ENCODE data around the gene WASHC2A.
"Not testable (repeated sequence)": the region's sequence is repeated elsewhere in the genome, so short reads cannot be mapped to it uniquely, and the experiment has no call there.

The WASHC2A gene

DNA sequence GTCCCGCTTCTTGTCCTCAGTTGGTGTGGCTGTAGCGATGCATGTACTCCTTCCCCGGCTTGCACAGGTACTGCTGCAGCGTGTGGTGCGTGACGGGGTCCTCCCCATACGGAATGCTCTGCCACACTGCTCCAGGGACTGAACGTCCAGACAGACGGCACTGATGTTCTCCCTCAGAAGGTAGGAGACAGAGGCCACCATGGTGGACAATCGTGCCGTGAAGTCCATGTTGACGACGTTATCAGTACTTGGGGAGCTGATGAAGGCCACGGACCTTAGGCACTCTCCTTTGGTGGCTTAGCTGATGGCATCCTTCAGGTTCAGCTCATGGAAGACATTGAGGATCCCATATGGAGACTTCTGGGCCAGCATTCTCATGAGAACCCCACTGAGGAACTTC, 42.1 kb upstream of the WASHC2A start:
- Histone ChIP-seq H3K27me3 (ENCODE audit: low read length) (no peaks in the 10 kb centered on the region), H3K9me3 (ENCODE audit: insufficient read depth, low read length) (no peaks in the 10 kb centered on the region), H3K27ac (ENCODE audit: low read depth, low read length) (no peak overlapping the region), H3K9ac (ENCODE audit: low read length) (no peak overlapping the region), H3K9me2 (replicated peaks; ENCODE audit: insufficient read depth, low read length) (no peaks in the 10 kb centered on the region), H4K20me1 (ENCODE audit: low read depth, low read length) (no peaks in the 10 kb centered on the region), H3K4me2 (ENCODE audit: low read depth, low read length, poor library complexity, severe bottlenecking) (no peak overlapping the region), H3K4me3 (ENCODE audit: insufficient read depth, low read length, poor library complexity, severe bottlenecking) (no peak overlapping the region), H3K79me2 (ENCODE audit: insufficient read depth, low read length) (no peaks in the 10 kb centered on the region), H3F3A (ENCODE audit: insufficient read depth) (no peaks in the 10 kb centered on the region), H3K36me3 (ENCODE audit: low read length) (no peaks in the 10 kb centered on the region), H2AFZ (ENCODE audit: low read depth, low read length, severe bottlenecking) (no peak overlapping the region)
- TF ChIP-seq, protein P1, sequence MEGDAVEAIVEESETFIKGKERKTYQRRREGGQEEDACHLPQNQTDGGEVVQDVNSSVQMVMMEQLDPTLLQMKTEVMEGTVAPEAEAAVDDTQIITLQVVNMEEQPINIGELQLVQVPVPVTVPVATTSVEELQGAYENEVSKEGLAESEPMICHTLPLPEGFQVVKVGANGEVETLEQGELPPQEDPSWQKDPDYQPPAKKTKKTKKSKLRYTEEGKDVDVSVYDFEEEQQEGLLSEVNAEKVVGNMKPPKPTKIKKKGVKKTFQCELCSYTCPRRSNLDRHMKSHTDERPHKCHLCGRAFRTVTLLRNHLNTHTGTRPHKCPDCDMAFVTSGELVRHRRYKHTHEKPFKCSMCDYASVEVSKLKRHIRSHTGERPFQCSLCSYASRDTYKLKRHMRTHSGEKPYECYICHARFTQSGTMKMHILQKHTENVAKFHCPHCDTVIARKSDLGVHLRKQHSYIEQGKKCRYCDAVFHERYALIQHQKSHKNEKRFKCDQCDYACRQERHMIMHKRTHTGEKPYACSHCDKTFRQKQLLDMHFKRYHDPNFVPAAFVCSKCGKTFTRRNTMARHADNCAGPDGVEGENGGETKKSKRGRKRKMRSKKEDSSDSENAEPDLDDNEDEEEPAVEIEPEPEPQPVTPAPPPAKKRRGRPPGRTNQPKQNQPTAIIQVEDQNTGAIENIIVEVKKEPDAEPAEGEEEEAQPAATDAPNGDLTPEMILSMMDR (IDR thresholded peaks at IDR 0.05; ENCODE audit: insufficient read depth, low read length, poor library complexity, severe bottlenecking), result no peak
- TF ChIP-seq EZH2phosphoT487 (conservative IDR thresholded peaks at IDR 0.05; ENCODE audit: low read length), result no peak

DNA sequence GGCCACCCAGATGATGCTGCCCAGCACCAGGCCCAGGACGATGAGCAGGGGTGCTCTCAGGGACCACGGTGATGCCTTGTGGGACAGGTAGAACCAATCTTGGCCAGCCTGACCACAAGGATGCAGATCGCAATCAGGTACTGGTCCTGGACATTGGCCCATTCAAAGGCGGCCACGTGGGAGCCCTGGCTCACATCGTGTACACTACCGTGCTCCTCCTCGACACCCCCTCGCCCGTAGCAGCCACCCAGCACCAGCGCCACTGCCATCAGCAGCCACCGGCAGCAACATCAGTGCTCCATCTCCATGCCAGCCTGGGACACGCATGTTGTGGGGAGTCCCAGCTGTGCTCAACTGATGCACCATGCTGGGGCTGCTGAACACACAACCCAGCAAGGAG, 40.6 kb upstream of the WASHC2A start:
- Histone ChIP-seq H3F3A (ENCODE audit: insufficient read depth) (no peaks in the 10 kb centered on the region), H3K36me3 (ENCODE audit: low read length) (no peaks in the 10 kb centered on the region), H3K9ac (ENCODE audit: low read length) (no peak overlapping the region), H3K4me2 (ENCODE audit: low read depth, low read length, poor library complexity, severe bottlenecking) (no peak overlapping the region), H2AFZ (ENCODE audit: low read depth, low read length, severe bottlenecking) (no peak overlapping the region), H3K27me3 (ENCODE audit: low read length) (no peaks in the 10 kb centered on the region), H3K9me3 (ENCODE audit: insufficient read depth, low read length) (no peaks in the 10 kb centered on the region), H3K27ac (ENCODE audit: low read depth, low read length) (no peak overlapping the region), H3K9me2 (replicated peaks; ENCODE audit: insufficient read depth, low read length) (no peaks in the 10 kb centered on the region), H3K79me2 (ENCODE audit: insufficient read depth, low read length) (no peaks in the 10 kb centered on the region), H4K20me1 (ENCODE audit: low read depth, low read length) (no peaks in the 10 kb centered on the region), H3K4me3 (ENCODE audit: insufficient read depth, low read length, poor library complexity, severe bottlenecking) (no peak overlapping the region)
- no peak for TF ChIP-seq EZH2phosphoT487 (conservative IDR thresholded peaks at IDR 0.05; ENCODE audit: low read length)
- TF ChIP-seq, protein P1 (IDR thresholded peaks at IDR 0.05; ENCODE audit: insufficient read depth, low read length, poor library complexity, severe bottlenecking), result no peak

DNA sequence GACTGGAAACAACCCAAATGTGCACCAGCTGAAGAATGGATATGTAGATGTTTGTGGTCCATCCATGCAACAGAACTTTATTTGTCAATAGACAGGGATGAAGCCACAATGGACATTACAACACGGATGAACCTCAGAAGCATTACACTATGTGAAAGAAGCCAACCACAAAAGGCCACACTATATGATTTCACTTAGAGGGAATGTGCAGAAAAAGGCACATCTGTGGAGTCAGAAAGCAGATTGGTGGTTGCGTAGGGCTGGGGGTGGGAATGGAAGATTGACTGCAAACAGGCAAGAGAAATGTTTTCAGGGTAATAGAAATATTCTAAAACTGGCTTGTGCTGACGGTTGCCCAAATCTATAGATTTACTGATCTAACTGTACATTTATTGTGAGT, 34.3 kb upstream of the WASHC2A start:
- no peaks in the 10 kb centered on the region for H3K36me3 ChIP-seq (ENCODE audit: low read length)
- no peak overlapping the region for H3K4me3 ChIP-seq (ENCODE audit: insufficient read depth, low read length, poor library complexity, severe bottlenecking)
- no peak for TF ChIP-seq EZH2phosphoT487 (conservative IDR thresholded peaks at IDR 0.05; ENCODE audit: low read length)
- TF ChIP-seq, protein P1 (IDR thresholded peaks at IDR 0.05; ENCODE audit: insufficient read depth, low read length, poor library complexity, severe bottlenecking), result no peak
- no peaks in the 10 kb centered on the region for H3K9me2 ChIP-seq (replicated peaks; ENCODE audit: insufficient read depth, low read length)
- H3K4me2 ChIP-seq (ENCODE audit: low read depth, low read length, poor library complexity, severe bottlenecking), result no peak overlapping the region
- no peak overlapping the region for H3K9ac ChIP-seq (ENCODE audit: low read length)
- no peaks in the 10 kb centered on the region for H3K9me3 ChIP-seq (ENCODE audit: insufficient read depth, low read length)
- H3K27ac ChIP-seq (ENCODE audit: low read depth, low read length), result no peak overlapping the region
- H3K27me3 ChIP-seq (ENCODE audit: low read length), result no peaks in the 10 kb centered on the region
- H4K20me1 ChIP-seq (ENCODE audit: low read depth, low read length), result no peaks in the 10 kb centered on the region
- no peak overlapping the region for H2AFZ ChIP-seq (ENCODE audit: low read depth, low read length, severe bottlenecking)
- no peaks in the 10 kb centered on the region for H3K79me2 ChIP-seq (ENCODE audit: insufficient read depth, low read length)
- H3F3A ChIP-seq (ENCODE audit: insufficient read depth), result no peaks in the 10 kb centered on the region

DNA sequence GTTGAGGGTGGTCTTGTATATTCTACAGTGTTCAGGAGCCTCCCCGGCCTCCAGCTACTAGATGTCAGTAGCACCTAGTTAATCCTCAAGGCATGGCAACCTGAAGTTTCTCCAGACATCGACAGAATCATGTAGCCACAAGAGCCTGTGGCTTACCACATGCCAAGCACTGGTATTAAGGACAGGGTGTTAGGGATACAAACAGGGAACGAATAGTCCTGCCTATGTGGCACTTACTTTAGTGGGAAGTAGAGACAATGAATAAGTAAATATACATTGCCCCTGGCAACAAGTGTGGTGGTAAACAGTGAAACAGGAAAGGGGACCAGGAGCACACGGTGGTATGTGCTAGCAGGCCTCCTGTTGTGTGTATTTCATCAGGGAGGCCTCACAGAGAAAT, 32.4 kb upstream of the WASHC2A start:
- H3K4me3 ChIP-seq (ENCODE audit: insufficient read depth, low read length, poor library complexity, severe bottlenecking); H3K27ac ChIP-seq (ENCODE audit: low read depth, low read length); H3K9me2 ChIP-seq (replicated peaks; ENCODE audit: insufficient read depth, low read length); H3K9ac ChIP-seq (ENCODE audit: low read length); H3K79me2 ChIP-seq (ENCODE audit: insufficient read depth, low read length); H2AFZ ChIP-seq (ENCODE audit: low read depth, low read length, severe bottlenecking); H3K9me3 ChIP-seq (ENCODE audit: insufficient read depth, low read length); H3K4me2 ChIP-seq (ENCODE audit: low read depth, low read length, poor library complexity, severe bottlenecking); H3F3A ChIP-seq (ENCODE audit: insufficient read depth); H4K20me1 ChIP-seq (ENCODE audit: low read depth, low read length); H3K27me3 ChIP-seq (ENCODE audit: low read length); H3K36me3 ChIP-seq (ENCODE audit: low read length): not testable (repeated sequence)
